HEK293 (cell line): ENCODE results near the gene RANBP1.
A peak's percentile ranks its signal among the peaks of the same experiment; 100 is the strongest.

Source experiments
- CTCF ChIA-PET: fragments of 350-600 bp; formaldehyde crosslinking; extraction: SDS; loops from one replicate; lab custom pipeline; 2021; ENCODE audit warnings: antibody characterized with exemption; lab: Yijun Ruan, JAX
- POLR2A ChIA-PET: fragments of 300-600 bp; formaldehyde crosslinking; extraction: SDS; loops from one replicate; lab custom pipeline; 2020; ENCODE audit warnings: antibody characterized with exemption, inconsistent platforms; lab: Yijun Ruan, JAX
- H3K27ac ChIP-seq: fragments of 200-500 bp; sonication (Bioruptor generic); 2 replicates; pipeline ENCODE4 v1.5.1; 2014; ENCODE audit warnings: low read depth, low read length, control low read depth, inconsistent platforms; ENCODE audit errors: extremely low read depth
- H3K36me3 ChIP-seq, 2 experiments: fragments of 200-500 bp in 1 of 2; sonication (Bioruptor generic) in 1 of 2; 1 replicate in 1 of 2; 2 replicates in 1 of 2; pipeline ENCODE4 v1.5.1; 2014 to 2017; ENCODE audit warnings: inconsistent platforms in 2 of 2, low read length in 2 of 2; ENCODE audit not compliant: control insufficient read depth in 2 of 2, insufficient read depth in 1 of 2
- H3K4me1 ChIP-seq: fragments of 200-500 bp; sonication (Bioruptor generic); 2 replicates; pipeline ENCODE4 v1.5.1; 2014; ENCODE audit warnings: mild to moderate bottlenecking, low read length, inconsistent platforms; ENCODE audit not compliant: control insufficient read depth, insufficient read depth
- H3K4me3 ChIP-seq: 2 replicates; pipeline ENCODE4 v1.5.1; 2011; ENCODE audit warnings: low read depth, mild to moderate bottlenecking, control low read depth, low read length, moderate library complexity
- H3K9me3 ChIP-seq: fragments of 200-500 bp; sonication (Bioruptor generic); 2 replicates; pipeline ENCODE4 v1.5.1; 2014; ENCODE audit warnings: low read depth, low read length, inconsistent platforms; ENCODE audit not compliant: control insufficient read depth, insufficient read depth
- GLIS1 ChIP-seq: fragments of 450-650 bp; formaldehyde crosslinking; IDR thresholded peaks from 2 replicates; pipeline ENCODE4 v1.5.1; 2016; ENCODE audit warnings: missing biosample characterization, missing genetic modification characterization
- GLIS2 ChIP-seq: fragments of 450-650 bp; formaldehyde crosslinking; IDR thresholded peaks from 2 replicates; pipeline ENCODE4 v1.5.1; 2016; ENCODE audit warnings: missing biosample characterization, missing genetic modification characterization
- PRDM1 ChIP-seq: fragments of 450-650 bp; formaldehyde crosslinking; IDR thresholded peaks from 2 replicates; pipeline ENCODE4; 2016; ENCODE audit warnings: missing biosample characterization, missing genetic modification characterization
- YY2 ChIP-seq: fragments of 450-650 bp; formaldehyde crosslinking; IDR thresholded peaks from 2 replicates; pipeline ENCODE4 v1.5.1; 2016; ENCODE audit warnings: missing biosample characterization, missing genetic modification characterization
- ZFP41 ChIP-seq: fragments of 450-650 bp; formaldehyde crosslinking; IDR thresholded peaks from 2 replicates; pipeline ENCODE4 v1.5.1; 2016; ENCODE audit warnings: missing biosample characterization, missing genetic modification characterization, borderline replicate concordance
- ZFP69B ChIP-seq: fragments of 450-650 bp; formaldehyde crosslinking; IDR thresholded peaks from 2 replicates; pipeline ENCODE4 v1.5.1; 2016; ENCODE audit warnings: missing biosample characterization, missing genetic modification characterization
- ZNF221 ChIP-seq: fragments of 450-650 bp; formaldehyde crosslinking; IDR thresholded peaks from 2 replicates; pipeline ENCODE4 v1.5.1; 2017; ENCODE audit warnings: missing biosample characterization, missing genetic modification characterization, borderline replicate concordance
- ZNF341 ChIP-seq: fragments of 450-650 bp; formaldehyde crosslinking; IDR thresholded peaks from 2 replicates; pipeline ENCODE4; 2016; ENCODE audit warnings: low read depth, missing biosample characterization, missing genetic modification characterization
- ZNF600 ChIP-seq: fragments of 450-650 bp; formaldehyde crosslinking; IDR thresholded peaks from 2 replicates; pipeline ENCODE4 v1.5.1; 2016; ENCODE audit warnings: missing biosample characterization, missing genetic modification characterization
- ZNF692 ChIP-seq: fragments of 450-650 bp; formaldehyde crosslinking; IDR thresholded peaks from 2 replicates; pipeline ENCODE4 v1.5.1; 2016; ENCODE audit warnings: missing biosample characterization, missing genetic modification characterization
- TF ChIP-seq, protein P1 (sequence below): fragments of 450-650 bp; formaldehyde crosslinking; IDR thresholded peaks from 2 replicates; pipeline ENCODE4 v1.5.1; 2017; ENCODE audit warnings: missing biosample characterization, mild to moderate bottlenecking, missing genetic modification characterization, moderate library complexity
- TF ChIP-seq, protein P2 (sequence below): fragments of 450-650 bp; formaldehyde crosslinking; IDR thresholded peaks from 2 replicates; pipeline ENCODE4 v1.5.1; 2016; ENCODE audit warnings: missing biosample characterization, missing genetic modification characterization

RANBP1 gene

GRCh38 chr22:20108757-20109230 lies 7.1 kb upstream of the RANBP1 start:
- Histone ChIP-seq H3K27ac (no peak overlapping the region), H3K36me3 (peaks cover 4 to 98% of the 10 kb centered on the region in 2 experiments; a peak in 2 of 3 replicates), H3K4me1 (no peaks in the 10 kb centered on the region), H3K9me3 (no peaks in the 10 kb centered on the region), H3K4me3 (no peak overlapping the region)
- ChIA-PET POLR2A (interaction anchor here (0.8 kb wide), 1 partner anchor 8 kb away, joined by 3 read pairs; the partner anchor contains the start of gene TRMT2A), CTCF (interaction anchor here (0.8 kb wide), 1 partner anchor 20 kb away, joined by 3 read pairs; no protein-coding TSS in a partner anchor)
- no peak for TF ChIP-seq YY2 (tag by site-specific recombination)
- TF ChIP-seq, protein P1, sequence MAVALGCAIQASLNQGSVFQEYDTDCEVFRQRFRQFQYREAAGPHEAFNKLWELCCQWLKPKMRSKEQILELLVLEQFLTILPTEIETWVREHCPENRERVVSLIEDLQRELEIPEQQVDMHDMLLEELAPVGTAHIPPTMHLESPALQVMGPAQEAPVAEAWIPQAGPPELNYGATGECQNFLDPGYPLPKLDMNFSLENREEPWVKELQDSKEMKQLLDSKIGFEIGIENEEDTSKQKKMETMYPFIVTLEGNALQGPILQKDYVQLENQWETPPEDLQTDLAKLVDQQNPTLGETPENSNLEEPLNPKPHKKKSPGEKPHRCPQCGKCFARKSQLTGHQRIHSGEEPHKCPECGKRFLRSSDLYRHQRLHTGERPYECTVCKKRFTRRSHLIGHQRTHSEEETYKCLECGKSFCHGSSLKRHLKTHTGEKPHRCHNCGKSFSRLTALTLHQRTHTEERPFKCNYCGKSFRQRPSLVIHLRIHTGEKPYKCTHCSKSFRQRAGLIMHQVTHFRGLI (tag by site-specific recombination): peak; percentile 18; the same call in 1 of the 2 replicates

- Histone ChIP-seq H3K9me3 (no peaks in the 10 kb centered on the region), H3K4me3 (no peak overlapping the region), H3K27ac (no peak overlapping the region), H3K36me3 (peaks cover 4 to 99% of the 10 kb centered on the region in 2 experiments; a peak in 2 of 3 replicates), H3K4me1 (no peaks in the 10 kb centered on the region)
- POLR2A ChIA-PET: interaction anchor here (0.8 to 1.3 kb wide), 4 partner anchors 7 to 28 kb away, joined by 3 to 5 read pairs (median 3); partner anchors contain the start of gene TRMT2A
- CTCF ChIA-PET: interaction anchor here (0.6 to 1.4 kb wide), 4 partner anchors 20 to 138 kb away, joined by 3 to 7 read pairs (median 3); no protein-coding TSS in a partner anchor
- TF ChIP-seq PRDM1 (tag by site-specific recombination): no peak
- TF ChIP-seq GLIS1 (tag by site-specific recombination): peak; percentile 91
- TF ChIP-seq ZNF341 (tag by site-specific recombination): 0 out of 2 replicates have a peak, but pooled peaks have one; percentile 11
- TF ChIP-seq ZFP41 (tag by site-specific recombination): no peak
- peak; percentile 65 for TF ChIP-seq GLIS2
- TF ChIP-seq ZNF221 (tag by site-specific recombination): no peak
- peak; percentile 84 for TF ChIP-seq ZFP69B (tag by site-specific recombination)
- peak; percentile 82 for TF ChIP-seq ZNF692 (tag by site-specific recombination)
- TF ChIP-seq, all 188 proteins: peak for 5
Observed at GRCh38 chr22:20109411-20110358, 6.2 kb upstream of the RANBP1 start.

- no peaks in the 10 kb centered on the region for H3K9me3 ChIP-seq
- POLR2A ChIA-PET: interaction anchor here (0.7 to 1.5 kb wide), 5 partner anchors 14 to 31 kb away, joined by 3 to 5 read pairs (median 3); partner anchors contain the start of gene DGCR8
- TF ChIP-seq, protein P2, sequence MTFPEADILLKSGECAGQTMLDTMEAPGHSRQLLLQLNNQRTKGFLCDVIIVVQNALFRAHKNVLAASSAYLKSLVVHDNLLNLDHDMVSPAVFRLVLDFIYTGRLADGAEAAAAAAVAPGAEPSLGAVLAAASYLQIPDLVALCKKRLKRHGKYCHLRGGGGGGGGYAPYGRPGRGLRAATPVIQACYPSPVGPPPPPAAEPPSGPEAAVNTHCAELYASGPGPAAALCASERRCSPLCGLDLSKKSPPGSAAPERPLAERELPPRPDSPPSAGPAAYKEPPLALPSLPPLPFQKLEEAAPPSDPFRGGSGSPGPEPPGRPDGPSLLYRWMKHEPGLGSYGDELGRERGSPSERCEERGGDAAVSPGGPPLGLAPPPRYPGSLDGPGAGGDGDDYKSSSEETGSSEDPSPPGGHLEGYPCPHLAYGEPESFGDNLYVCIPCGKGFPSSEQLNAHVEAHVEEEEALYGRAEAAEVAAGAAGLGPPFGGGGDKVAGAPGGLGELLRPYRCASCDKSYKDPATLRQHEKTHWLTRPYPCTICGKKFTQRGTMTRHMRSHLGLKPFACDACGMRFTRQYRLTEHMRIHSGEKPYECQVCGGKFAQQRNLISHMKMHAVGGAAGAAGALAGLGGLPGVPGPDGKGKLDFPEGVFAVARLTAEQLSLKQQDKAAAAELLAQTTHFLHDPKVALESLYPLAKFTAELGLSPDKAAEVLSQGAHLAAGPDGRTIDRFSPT: 0 out of 2 replicates have a peak, but pooled peaks have one; percentile 21
- no peak for TF ChIP-seq ZNF600 (tag by site-specific recombination)
- TF ChIP-seq, all 188 proteins: peak for 1
- Histone ChIP-seq H3K36me3 (peaks cover 4 to 99% of the 10 kb centered on the region in 2 experiments; a peak in 2 of 3 replicates), H3K27ac (peak overlapping the region; percentile 18; the same call in 1 of the 2 replicates), H3K4me1 (no peaks in the 10 kb centered on the region), H3K4me3 (no peak overlapping the region)
- CTCF ChIA-PET: interaction anchor here (0.6 to 1.4 kb wide), 11 partner anchors 9 to 159 kb away, joined by 3 to 7 read pairs (median 3); no protein-coding TSS in a partner anchor
Observed at GRCh38 chr22:20110359-20110985, 5.4 kb upstream of the RANBP1 start.
